ENCODE measurements around the gene MFSD12. TPM values are rescaled to one million over a fixed set of nuclear protein-coding genes. Genes with fewer than 3 reads are reported as not detected.

The MFSD12 gene
- total and polyA plus RNA-seq, 11 donors, result 15.7 to 62.8 (median 23.4) TPM

DNA sequence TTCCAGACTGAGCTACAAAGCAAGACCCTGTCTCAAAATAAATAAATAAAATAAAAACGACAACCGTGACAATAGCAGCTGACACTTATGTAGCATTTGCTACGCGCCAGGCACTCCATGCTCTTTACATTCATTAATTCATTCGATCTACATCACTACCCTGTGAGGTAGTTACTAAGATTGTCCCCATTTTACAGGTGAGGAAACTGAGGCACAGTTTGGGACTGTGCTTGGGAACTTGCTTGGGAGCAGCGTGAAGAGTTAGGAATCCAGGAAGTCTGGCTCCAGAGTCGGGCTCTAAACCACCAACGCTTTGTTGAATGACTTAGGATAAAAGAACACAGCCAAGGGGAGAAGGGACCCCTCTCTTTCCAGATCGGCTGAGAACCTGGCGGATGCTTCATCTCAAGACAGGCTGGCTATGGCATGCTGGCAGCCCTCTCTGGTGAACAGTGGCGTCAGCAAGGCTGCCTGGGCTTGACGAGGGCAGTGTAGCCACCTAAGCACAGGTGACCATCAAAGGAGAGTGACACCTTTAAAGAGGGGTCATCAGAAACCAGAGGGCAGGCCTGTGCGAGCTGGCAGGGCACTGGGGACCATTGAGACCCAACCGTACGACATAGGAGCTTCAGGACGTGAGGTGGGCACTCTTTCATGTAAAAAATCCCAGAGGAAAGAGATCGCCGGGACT is 57.5 kb downstream of the MFSD12 start:
- intact Hi-C loops (cut with DNase I), result no loop called here
- no peak for DNase-seq
- Histone ChIP-seq H3K27ac (peak overlapping the region; percentile 84 to 98 (median 95)), H3K9me3 (no peaks in the 10 kb centered on the region), H3K4me3 (peak overlapping the region; percentile 67 to 99 (median 92)), H3K4me1 (peaks cover 0 to 20% (median 13%) of the 10 kb centered on the region in 12 donors), H3K27me3 (no peaks in the 10 kb centered on the region), H3K36me3 (peaks cover 0 to 21% (median 18%) of the 10 kb centered on the region in 9 donors)
- WGBS, 4 donors, result 23 to 32% (median 24%) methylated on average over 16 to 18 of the region's 18 CpGs
- TF ChIP-seq, protein P1, sequence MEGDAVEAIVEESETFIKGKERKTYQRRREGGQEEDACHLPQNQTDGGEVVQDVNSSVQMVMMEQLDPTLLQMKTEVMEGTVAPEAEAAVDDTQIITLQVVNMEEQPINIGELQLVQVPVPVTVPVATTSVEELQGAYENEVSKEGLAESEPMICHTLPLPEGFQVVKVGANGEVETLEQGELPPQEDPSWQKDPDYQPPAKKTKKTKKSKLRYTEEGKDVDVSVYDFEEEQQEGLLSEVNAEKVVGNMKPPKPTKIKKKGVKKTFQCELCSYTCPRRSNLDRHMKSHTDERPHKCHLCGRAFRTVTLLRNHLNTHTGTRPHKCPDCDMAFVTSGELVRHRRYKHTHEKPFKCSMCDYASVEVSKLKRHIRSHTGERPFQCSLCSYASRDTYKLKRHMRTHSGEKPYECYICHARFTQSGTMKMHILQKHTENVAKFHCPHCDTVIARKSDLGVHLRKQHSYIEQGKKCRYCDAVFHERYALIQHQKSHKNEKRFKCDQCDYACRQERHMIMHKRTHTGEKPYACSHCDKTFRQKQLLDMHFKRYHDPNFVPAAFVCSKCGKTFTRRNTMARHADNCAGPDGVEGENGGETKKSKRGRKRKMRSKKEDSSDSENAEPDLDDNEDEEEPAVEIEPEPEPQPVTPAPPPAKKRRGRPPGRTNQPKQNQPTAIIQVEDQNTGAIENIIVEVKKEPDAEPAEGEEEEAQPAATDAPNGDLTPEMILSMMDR (IDR thresholded peaks at IDR 0.05), result no peak
- no peak for TF ChIP-seq POLR2A (IDR thresholded peaks at IDR 0.05)
- peak in 2 of 4 donors; percentile 6 to 16 for ATAC-seq

DNA sequence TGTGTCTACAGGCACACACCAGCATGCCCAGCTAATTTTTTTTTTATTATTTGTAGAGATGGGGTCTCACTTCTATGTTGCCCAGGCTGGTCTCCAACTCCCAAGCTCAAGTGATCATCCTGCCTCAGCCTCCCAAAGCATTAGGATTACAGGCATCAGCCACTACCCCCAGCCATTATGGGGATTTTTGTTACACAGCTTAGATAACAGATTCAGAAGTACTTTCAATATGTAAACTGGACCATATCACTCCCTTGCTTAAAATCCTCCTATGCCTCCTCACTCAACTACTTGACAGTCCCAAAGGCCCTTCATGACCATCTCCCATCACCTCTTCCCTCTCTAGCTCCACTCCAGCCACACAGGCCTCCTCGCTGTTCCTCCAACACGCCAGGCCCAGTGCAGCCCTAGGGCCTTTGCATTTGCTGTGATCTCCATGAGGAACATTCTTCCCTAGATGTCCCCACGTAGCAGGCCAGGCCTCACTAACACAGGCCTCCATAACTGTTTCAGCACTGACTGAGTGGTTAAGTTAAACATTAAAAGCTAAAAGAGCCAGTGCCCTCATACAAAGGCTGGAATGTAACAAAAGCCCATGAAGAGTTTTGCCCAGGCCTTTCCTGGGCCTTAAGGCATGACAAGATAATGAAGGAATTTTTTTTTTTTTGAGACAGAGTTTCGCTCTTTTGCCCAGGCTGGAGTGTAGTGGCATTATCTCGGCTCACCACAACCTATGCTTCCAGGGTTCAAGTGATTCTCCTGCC is 59.4 kb downstream of the MFSD12 start:
- WGBS, 4 donors, result 94 to 97% (median 95%) methylated on average over 5 of the region's 5 CpGs
- H3K36me3 ChIP-seq, result peaks cover 0 to 39% (median 31%) of the 10 kb centered on the region in 9 donors

DNA sequence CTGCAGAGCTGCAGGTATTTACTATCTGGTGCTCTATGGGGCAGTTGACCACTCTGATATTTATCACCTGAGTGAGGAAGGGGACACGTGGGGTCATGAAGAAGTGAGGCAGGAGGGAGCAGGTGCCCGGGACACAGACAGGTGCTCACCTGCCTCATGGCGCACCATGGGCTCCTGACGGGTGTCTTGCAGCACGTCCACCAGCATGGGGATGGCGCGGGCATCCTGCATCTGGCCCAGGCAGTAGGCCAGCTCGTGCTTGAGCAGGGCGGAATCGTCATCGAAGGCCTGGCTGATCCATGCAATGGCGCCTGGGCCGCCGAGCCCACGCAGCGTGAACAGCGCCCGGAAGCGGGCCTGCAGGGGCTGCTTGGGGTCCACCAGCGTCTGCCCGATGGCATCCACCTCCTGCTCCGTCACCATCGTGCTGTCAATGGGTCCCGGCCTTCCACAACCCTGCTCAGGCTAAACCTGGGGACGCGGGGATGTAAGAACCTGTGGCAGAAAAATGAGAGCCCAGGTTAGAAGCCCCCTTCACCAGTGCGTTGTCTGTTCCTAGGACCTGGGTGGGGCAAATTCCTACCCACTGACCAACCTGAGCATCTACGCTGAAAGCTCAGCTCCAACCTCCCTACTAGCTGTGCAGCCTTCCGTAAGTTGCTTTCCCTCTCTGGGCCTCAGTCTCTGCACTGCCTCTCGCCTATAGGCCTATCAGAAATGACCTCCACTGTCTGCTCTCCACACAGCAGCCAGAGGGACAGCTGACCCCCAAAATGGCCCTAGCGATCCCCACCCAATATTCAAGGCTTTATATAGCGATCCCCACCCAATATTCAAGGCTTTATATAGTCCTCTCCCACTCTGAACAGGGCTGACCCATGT is 60.8 kb downstream of the MFSD12 start:
- 96 to 97% (median 96%) methylated on average over 22 to 32 of the region's 32 CpGs for WGBS, 4 donors
- Histone ChIP-seq H3K36me3 (peaks cover 0 to 52% (median 44%) of the 10 kb centered on the region in 9 donors), H3K4me1 (peaks cover 0 to 19% (median 13%) of the 10 kb centered on the region in 12 donors), H3K27ac (no peak overlapping the region), H3K4me3 (no peak overlapping the region), H3K27me3 (no peaks in the 10 kb centered on the region), H3K9me3 (no peaks in the 10 kb centered on the region)
- intact Hi-C loops (cut with DNase I), result no loop called here
- TF ChIP-seq, protein P1 (IDR thresholded peaks at IDR 0.05), result no peak
- no peak for TF ChIP-seq POLR2A (IDR thresholded peaks at IDR 0.05)
- ATAC-seq, result no peak
- DNase-seq, result no peak

More for the DNA sequence above, 59.4 kb downstream of the MFSD12 start:
- Histone ChIP-seq H3K4me1 (peaks cover 0 to 19% (median 13%) of the 10 kb centered on the region in 12 donors), H3K4me3 (no peak overlapping the region), H3K27me3 (no peaks in the 10 kb centered on the region), H3K27ac (no peak overlapping the region), H3K9me3 (no peaks in the 10 kb centered on the region)
- intact Hi-C loops (cut with DNase I), result no loop called here
- ATAC-seq (no peak), DNase-seq (no peak)
- TF ChIP-seq, protein P1 (IDR thresholded peaks at IDR 0.05), result no peak
- TF ChIP-seq POLR2A (IDR thresholded peaks at IDR 0.05), result no peak

Measured in heart left ventricle (tissue), 16 donors.